NCI-H82 (cell line): ENCODE measurements around the gene RSRC1.

Source experiments
- DNase-seq: peaks from one replicate; lab custom pipeline; 2025; lab: John Stamatoyannopoulos, UW

The RSRC1 gene

DNA sequence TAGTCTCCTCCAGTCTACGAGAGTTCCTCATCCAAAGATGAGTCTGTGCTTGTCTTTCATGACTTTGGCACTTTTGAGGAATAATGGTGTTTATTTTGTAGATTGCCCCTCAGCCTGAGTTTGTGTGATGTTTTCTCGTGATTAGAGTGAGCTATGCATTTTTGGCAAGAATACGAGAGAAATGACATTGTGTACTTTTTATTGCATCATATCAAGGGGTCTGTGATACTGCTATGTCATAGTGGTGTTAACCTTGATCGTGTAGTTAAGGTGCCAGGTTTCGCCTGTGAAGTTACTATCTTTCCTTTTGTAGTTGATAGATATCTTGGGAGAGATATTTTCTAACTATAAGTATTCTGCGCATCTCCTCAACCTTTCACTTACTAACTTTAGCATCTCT lies 18.9 kb downstream of the RSRC1 start:
- DNase-seq = no peak

DNA sequence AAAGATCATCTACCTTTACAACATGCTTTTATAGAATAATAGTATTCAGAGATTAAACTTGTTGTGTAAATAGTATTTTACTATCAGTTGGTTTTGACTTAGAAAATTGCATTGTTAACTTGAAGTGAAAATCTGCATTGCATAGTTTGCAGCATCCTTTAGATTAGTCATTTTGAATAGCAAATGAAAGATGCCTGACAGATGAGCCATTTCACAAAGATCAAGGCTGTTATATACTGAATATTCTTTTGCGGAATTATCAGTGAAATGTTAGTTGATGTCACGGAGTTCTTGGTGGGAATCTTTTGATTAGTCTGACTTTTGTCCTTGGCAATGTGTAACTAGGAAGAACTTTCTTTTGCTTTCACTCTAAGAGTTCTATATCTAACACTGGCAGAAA lies 24.5 kb downstream of the RSRC1 start:
- DNase-seq = no peak

DNA sequence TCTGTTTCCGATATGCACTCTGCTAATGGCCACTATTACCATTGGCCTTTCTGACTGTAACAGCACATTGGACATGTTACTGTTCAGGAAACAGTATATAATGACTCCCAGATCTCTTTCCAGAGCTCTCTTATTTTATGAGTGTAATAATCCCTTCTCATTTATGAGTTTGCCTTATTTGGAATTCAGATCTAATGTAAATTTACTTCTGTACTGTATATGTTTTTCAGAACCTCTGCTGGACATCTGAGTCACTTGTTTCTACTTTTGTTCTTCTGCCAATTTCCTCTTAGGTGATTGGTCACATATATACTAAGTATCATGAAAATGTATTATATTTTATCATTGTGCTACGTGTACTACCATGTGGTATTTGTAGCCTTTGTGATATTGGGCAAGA lies 30.5 kb downstream of the RSRC1 start:
- no peak for DNase-seq

DNA sequence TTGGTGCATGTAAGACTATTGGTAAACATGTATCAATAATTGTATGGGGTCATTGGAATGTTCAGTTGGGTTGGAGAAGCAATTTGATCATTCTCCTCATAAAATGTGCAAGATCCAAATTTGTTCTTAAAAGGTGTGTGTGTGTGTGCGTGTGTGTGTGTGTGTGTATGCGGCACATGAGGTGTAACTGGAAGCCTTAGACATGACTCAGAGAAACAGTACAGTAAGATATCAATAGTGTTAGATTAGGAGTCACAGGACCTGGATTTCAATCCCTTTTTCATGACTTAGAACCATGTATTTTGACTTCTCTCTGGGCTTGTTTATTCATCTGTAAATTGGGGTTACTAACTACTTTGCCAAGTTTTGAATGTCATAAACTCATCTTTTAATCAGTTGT lies 38.3 kb downstream of the RSRC1 start:
- DNase-seq = no peak

DNA sequence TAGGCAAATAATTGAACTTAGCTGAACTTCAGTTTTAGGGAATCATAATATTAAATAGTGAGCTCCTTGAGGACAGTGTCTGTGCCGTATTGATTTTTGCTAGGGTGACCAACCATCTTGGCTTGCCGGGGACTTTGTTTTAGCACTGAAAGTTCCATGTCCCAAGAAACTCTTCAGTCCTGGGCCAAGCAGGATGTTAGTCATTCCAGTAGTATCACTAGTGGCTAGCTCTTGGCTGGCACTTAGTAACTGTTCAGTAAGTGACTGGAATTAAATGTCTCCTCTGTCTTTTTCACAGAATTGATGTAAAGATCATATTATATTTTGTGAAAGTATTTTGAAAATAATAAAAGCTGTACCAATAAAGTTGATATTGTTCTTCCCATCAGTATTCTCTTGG lies 42.3 kb downstream of the RSRC1 start:
- DNase-seq = no peak

DNA sequence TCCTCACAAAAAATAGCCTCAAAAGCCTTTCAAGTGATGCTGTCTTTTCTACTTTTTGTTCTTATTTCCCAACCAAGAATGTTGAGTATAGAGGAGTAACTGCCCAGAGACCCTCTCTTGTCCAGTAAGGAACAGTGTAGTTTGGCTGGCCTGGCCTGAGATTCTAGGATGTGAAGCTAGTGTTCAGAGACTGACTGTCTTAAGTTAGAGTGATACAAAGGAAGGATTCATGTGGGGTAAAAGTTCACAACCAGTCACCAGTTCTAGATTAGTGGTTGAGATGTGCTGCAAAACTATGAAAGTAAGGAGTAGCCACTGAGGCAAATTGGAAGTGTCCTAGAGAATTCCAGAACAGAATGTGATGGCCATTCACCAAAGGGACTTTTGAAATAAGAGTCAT lies 49.1 kb downstream of the RSRC1 start:
- DNase-seq = no peak

DNA sequence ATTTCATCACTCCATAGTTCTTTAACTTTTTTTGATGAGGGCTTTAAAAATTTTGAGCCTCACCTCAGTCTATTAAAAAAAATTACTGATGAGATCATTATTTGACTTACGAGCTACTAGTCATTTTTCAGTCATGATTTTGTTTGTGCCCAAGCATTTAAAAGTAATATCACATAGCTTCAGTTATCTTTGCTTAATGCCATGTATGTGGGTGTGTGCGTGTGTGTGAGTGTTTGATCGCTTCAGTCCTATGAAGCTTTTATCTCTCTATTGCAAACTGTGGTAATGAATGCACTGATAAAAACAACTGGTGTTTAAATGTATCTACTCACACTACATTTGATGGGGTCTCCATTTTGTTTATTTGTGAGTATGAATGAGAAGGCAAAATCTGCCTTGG lies 49.8 kb downstream of the RSRC1 start:
- DNase-seq = no peak

DNA sequence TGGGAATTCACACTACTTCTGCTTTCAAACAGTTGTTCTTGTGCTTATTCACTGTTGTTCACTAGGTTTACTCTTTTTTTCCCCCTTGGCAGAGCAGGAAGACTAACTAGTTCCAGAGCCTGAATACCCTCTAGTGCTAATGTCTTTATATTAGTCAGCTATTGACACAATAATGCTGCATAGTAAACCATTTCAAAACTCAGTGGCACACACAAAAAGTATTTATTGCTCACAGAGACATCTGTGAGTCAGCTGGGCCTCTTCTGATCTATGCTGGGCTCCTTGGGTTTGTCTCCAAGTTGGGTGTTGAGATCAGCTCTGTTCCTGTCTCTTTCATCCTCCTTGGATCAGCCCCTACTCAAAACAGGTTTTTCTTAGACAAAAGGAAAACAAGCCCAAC lies 51.1 kb downstream of the RSRC1 start:
- no peak for DNase-seq

DNA sequence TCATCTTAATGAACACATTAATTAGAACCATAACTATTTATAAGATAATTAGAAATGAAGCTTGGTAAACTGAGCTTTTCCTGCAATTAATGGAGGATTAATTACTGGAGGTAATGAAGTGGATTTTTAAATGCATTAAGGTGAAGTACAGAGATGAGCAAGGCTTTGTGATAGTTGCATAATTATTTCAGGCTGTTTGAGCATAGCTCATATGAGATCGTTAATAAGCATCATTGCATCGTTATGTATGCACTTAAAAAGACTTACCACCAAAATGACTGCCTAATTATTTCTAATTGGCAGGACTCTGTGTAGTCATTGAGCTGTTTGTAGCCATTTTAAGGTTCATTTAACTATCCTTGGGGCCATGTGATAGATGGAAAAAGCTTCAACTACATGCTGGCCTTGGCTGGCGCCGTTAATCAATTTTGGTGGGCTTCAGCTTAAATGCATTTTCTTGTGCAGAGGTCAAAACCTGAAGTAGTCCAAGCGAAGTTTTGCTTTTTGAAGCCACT lies 55.3 kb downstream of the RSRC1 start:
- no peak for DNase-seq

DNA sequence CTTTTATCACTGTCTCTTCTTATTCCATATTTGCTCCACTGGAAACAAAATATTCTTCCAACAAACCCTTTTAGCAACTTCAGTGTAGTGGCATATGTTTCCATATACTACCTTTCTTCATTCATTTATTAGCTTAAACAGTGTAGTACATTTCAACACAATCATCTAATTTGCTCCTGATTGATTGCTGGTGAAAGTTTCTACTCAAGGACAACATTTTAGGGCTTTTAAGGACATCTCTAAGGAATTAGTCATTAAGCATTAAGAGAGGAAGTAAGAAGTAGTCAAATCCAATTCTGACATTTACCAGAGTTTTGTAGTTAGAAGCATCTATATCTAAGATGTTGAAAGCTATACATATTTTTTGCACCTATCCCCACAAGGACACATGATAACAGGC lies 55.8 kb downstream of the RSRC1 start:
- no peak for DNase-seq

DNA sequence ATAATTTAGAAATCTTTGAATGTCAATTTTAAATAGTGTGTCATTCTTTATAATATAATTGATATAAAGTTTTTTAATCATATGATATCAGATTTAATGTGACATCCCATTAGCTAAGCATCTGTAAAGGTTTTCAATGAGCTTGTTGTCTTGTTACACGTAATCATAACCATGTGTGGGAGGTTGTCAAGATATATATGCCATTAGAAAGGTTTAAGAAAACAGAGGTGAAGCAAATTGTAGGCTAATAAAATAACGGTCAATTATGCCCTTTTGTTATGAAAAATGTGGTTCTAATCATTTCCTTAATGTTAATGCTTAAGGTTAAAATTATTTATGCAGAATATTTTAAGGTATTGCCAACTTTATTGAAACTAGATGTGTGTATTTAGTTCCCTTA lies 56.3 kb downstream of the RSRC1 start:
- no peak for DNase-seq

DNA sequence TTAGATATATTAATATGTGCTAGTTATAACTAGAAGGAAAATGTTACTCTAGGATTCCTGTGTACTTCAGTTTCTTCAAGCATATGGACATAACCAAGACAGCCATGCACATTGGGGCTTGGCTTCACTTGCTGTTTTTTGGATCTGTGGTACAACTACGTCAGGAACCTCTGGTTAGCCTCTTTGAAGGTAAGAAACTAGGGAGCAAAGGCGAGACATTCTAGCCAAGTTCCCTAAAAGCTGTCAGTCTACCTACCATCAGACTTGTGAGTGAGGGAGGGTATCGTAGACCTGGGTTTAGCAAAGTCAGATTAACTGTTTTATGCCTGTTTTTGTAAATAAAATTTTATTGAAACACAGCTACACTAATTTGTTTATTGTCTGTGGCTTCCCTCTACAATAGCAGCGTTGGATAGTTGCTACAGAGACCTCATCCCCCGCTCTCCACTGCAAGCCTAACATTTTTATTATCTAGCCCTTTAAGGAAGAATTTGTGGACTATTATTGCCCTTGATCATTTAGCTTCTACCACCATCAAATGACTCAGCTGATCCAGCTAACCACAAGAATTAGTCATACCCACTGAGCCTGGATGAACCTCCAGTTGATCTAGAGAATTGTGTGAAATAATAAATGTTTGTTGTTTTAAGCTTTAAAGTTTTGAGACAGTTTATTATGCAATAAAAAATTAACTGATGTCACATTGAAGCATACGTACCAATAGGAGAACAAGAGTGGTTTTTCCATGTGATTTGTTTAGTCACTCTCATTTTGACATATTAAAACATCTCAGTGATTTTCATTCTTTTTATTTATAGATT lies 58.1 kb downstream of the RSRC1 start:
- no peak for DNase-seq

DNA sequence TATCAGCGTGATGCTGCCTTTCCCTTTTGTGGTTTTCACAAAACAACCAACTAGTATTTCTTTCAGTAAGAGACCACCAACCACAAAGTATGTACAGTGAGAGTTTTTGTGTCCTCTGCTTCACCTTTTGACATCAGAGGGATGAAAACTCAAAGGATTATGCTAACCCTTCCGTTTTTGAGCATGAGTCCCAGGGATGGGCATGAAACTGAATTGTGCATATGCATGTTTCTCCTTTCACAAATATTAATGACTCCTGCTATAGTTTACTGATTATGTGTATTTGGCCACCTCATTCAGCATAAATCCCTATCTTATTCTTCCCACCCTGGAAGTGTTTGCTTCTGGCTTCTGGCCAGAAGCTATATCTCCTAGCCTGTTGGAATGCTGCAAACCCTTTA lies 59.2 kb downstream of the RSRC1 start:
- DNase-seq = no peak

DNA sequence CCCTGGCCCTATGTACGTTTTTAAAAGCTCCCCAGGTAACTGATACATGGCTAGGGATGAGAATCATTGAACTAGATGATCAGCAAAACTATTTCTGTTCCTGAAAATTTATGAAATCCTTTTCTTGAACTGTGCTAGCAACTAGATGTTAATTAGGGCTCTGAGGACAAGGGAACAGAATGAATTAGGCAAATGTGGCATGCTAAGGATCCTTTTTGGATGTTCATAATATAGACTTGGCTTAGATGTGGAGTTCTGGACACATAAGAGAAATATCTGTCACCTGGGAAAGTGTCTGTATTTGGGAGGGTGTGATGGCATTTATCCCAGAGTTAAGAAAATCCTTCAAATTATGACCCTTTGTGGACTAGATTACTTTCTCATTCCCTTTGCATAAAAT lies 71.2 kb downstream of the RSRC1 start:
- DNase-seq = no peak

DNA sequence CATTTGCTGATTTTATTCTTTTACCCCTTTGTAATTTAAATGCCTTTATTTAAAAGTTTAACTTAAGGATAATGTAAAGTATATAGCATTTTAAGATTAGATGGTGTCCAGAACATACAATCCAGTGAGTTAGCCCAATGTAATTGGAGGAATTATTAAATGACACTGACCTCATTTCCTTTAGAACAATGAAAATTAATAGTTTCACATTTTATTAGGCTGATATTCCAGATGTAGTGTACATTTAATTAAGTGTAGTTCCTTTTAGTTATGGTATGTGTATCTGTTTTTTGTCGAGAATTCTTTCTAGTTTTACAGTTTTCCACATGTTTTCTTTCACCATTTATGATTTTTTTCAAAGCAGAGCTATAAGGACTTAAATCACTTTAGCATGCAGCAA lies 75.8 kb downstream of the RSRC1 start:
- no peak for DNase-seq

DNA sequence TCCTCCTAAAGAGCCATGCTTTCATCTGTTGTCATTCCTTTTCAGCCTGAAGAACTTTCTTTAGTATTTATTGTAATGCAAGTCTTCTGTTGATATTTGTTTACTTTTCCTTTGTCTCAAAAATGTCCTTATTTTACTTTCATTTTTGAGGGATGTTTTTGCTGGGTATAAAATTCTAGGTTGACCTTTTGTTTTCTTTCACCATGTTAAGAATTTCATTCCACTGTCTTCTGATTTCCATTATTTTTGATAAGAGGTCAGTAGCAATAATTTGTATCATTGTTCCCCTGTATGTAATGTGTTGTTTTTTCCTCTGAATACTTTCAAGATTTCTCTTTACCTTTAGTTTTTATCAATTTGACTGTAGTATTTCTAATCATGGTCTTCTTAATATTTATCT lies 91.1 kb downstream of the RSRC1 start:
- DNase-seq = no peak

DNA sequence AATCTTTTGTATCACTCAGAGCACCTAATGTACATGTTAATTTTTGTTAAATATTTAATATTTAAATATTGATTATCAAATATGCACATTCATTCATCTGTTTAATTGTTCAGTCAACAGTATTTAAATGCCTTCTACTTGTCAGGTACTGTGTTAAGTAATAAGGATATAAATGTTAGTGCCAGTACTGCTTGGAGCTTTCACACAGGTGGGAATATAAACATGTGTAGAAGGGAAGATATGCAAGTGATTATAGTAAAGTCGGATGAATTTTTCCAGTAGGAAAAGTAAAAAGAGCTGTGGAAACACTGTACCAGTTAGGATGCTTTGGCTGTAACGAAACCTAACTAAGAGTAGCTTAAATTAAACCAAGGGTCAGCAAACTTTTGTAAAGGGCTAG lies 95.4 kb downstream of the RSRC1 start:
- DNase-seq = no peak

DNA sequence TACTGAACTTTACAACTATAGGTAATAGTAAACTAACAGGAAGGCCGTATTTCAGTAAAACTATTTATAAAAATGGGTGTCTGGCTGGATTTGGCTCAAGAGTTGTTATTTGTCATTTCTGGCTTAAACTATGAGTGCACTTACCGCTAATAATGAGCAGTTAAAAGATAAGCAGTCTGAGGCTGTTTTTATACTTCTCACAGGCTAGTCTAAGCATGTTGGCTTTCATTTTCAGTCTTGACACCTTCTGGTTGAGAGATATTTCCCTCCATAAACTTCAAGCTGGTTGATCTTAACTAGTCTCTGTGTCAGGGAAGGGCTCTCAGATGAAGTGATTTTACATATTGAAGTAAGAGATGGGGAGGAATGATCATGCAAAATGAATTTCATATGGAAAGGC lies 96.1 kb downstream of the RSRC1 start:
- no peak for DNase-seq

DNA sequence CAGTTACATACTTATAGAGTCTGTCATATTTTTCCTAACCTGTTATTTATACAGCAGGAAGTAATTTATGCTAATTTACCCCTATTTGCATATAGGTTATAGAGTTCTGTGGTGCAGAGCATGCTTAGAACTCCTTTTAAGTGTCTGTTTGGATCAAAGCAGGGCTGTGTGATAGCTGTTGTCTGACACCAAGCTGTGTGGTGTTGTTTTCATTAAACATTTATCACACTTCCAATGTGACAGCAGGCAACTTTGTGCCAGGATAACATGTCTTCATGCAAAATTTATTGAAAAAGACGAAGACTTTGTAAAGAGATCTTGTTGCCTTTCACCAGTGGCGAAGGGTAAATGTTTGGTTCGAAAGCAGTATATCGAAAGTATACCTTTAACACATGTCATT lies 100.2 kb downstream of the RSRC1 start:
- DNase-seq = no peak

DNA sequence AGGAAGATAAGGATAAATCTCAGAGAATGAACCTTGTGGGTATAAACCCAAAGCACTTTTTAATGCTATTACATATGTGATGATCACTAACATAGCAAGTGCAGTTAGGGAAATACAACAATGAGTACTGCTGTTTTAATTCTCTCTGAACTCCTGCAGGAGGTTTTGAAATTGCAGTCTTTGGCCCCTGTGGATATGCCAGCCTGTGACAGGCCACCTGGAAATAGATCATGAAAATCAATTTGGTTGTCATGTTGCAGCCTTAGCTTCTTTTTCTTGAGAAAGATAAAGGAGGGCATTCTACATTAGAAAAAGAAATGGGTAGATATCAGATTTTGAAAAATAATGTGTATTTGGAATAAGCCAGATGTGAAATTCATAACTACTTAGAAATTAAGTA lies 103.6 kb downstream of the RSRC1 start:
- DNase-seq = no peak

DNA sequence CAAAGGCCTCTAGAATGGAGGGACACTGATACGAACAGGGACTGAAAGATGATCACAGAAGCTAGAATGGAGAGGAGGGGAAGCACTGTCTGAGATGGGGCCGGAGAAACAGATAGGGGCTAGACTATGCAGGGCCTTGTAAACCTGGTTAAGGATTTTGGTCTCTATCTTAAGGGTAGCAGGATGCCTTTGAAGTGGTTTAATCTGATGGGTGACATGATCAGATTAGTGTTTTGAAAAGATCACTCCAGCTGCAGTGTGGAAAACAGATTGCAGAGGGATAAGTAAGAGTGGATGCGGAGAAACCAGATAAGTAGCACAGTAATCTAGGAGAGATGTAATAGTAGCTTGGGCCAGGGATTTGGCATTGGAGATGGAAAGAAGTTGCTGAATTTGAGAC lies 108.1 kb downstream of the RSRC1 start:
- DNase-seq = peak; percentile 99

DNA sequence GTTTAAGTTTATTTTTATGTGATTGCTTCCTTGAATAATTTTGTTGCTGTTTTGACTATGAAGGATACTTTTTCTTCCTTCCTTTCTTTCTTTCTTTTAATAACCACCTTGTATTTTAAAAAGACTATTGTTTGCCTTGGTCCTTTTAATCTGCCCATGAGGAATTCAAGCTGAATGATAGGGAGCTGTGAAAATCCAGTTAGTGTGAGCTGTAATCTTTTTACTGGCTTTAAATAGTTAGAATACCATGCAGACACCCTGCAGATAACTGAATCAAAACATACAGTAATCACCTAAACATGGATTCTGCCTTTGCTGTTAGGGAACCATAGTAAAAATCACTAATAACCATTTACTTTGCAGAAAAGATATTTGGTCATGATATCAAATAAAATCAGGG lies 110.7 kb downstream of the RSRC1 start:
- DNase-seq = peak; percentile 87

DNA sequence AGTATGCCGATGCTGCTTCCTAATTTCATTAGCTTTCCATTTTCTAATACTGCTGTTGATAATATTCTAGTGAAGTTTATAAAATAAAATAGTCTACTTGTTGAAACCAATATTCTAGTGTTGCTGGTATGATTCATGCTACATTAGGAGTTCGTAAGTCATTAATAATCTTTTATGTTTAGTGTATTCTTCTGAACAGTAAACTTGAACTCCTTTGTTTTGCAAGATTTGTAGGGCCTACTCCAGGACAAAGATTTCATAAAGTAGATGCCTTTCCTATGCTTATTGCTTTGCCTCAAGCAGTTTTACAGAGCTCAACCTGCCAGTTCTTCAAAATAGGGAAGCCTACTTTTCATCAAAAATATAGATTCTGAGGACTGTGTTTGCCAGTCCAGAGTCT lies 111.5 kb downstream of the RSRC1 start:
- DNase-seq = no peak

DNA sequence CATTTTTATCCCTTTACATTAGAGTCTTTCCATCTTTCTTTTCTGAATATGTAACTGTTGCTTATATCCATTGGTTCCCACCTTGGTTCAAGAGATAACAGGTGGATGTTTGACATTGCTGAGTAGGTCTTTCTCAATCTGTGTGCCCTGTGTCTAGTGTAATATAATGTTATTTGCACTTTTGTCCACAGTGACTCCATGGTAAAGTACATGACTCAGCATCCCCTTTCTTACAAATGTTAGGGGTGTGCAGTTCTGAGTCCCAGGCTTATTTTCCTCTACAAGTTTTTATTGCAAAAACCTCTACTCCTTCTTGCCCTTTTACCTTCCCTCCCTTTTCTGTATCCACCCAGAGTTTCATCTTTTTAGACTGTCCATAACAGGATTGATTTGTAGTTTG lies 116.5 kb downstream of the RSRC1 start:
- DNase-seq = no peak
